IPS DF 4.7 (cell line): ENCODE results near the gene PCNP.
"Not testable (repeated sequence)": the region's sequence is repeated elsewhere in the genome, so short reads cannot be mapped to it uniquely, and the experiment has no call there.

ENCODE experiments used
- DNase-seq: peaks from one replicate; pipeline ENCODE4 v3.0.0-alpha.2; 2013; ENCODE audit warnings: low spot score; ENCODE audit errors: extremely low read depth

Gene PCNP

DNA sequence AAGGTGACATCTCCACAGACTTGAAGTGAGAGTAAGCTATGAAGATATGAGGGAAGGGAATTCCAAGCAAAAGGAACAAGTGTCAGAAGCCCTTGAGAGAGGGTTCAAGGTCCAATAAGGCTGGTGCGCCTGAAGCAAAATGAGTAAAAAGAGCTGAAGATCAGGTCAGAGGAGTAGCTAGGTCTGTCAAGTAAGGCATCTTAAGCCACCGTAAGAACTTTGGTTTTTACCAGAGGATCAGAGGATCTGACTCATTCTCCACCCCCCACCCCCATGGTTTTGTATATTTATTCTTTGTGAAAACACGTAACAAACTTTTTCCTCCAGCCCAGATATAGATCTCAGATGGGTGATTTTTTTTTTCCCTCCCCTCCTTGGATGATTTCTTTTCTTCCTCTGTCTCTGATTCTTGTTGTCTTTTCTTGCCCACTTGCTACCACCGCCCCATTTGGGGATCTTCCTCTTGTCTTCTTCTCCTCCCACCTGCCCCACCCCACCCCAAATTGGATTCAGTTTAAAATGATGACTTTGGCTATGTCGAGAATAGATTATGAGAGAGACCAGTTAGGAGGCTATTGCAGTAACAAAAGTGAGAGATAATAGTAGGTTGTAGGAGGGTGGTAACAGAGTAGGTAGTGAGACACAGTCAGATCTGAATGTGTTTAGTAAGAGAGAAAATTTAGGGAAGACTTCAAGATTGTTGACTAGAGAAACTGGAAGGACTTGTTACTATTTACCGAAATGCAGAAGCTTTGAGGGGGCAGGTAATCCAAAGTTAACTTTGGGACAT is 6.3 kb upstream of the PCNP start:
- DNase-seq = no peak

- DNase-seq = no peak
Measured at GRCh38 chr3:101571028-101571895, 2.7 kb upstream of the PCNP start.

DNA sequence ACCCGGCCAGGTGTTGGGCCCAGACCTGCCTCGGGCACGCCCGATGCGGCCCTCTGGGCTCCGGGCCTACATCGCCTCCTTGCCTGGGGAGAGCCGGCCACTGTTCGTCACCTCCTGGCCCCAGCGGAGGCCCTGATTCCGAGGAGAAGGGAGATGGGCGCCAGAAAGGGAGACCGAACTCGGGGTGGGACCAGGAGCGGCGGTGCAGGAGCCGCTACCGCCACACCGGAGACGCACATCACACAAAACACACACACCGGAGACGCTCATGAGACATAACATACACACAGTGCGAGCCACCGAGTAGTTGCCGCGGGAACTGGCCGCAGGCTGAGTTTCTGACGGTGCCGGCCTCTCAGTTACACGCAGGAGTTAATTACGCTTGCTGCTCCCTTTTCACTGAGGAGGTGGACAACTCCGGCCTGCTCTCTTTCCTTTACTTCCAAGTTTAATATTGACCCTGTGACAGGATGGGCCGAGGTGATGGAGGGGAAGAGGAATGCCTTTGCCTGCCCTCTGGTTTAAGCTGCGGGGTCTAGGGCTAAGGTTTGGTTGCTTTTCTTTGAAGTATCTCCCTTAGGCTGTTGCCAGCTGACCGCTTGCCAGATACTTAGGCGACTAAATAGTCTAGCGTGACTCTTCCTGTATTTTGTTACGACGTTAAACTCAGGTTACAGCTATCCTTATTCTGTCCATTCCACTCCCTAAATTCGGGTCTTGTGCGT is 570 bp downstream of the PCNP start:
- DNase-seq = no peak

DNA sequence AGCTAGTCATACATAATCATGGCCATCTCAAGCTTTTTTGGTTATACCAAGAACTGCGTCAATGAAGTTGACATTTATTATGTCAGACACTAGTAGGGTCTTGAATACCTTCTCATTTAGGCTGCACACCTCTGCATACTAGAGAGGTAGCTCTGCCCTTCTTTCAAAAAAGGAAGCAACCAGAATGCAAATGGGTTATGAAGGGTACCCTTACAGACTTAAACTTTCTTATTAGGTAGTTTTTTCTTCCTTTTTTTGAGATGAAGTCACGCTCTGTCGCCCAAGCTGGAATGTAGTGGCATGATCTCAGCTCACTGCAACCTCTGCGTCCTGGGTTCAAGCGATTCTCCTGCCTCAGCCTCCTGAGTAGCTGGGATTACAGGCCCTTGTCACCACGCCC is 3.3 kb downstream of the PCNP start:
- DNase-seq = no peak

DNA sequence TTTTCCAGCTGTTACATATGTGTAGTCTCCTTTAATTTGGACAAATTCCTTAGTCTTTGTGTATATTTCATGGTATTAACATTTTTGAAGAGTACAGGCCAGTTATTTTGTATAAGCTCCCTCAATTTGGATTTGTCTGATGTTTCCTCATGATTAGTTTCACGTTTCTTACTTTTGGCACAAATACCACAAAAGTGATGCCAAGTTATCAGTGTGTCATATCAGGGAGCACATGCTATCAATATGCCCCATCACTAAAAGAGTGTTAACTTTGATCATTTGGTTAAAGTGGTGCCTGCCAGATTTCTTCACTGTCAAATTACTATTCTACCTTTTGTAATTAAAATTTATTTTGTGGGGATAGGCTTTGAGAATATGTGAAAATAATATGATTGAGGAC is 14.6 kb downstream of the PCNP start:
- DNase-seq = no peak

DNA sequence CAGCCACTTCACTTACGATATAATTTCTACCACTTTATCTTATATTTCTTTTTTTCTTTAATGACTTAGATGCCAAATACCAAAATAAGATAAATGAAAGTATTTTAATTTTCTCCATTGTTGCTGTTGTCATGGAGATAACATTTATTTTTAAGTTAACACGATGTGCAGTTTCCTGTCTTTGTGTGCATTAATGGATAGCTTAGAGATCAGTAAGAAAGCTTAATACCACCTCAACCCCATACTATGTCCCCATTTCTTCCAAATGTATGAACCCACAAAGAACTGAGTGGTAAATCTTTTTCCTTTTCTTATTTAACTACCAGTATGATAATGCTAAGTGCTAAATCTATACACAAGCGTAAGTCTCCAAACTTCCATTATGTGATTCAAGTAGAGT is 17.1 kb downstream of the PCNP start:
- no peak for DNase-seq

- DNase-seq = no peak
Measured at GRCh38 chr3:101602731-101603130, 28.8 kb downstream of the PCNP start.

DNA sequence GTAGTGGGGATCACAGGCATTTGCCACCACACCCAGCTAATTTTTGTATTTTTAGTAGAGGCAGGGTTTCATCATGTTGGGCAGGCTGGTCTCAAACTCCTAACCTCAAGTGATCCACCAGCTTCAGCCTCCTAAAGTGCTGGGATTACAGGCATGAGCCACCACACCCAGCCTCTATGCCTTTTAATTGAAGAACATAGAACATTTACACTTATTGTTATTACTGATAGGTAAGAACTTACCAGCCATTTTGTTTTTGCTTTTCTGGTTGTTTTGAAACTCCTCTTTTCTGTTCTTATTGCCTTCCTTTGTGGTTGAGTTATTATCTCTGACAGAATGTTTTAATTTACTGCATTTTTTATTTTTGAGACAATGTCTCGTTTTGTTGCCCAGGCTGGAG is 29.2 kb downstream of the PCNP start:
- no peak for DNase-seq

- DNase-seq = not testable (repeated sequence)
Measured at GRCh38 chr3:101605398-101605797, 31.4 kb downstream of the PCNP start.

GRCh38 chr3:101611023-101611422 is 37.0 kb downstream of the PCNP start:
- DNase-seq = no peak

DNA sequence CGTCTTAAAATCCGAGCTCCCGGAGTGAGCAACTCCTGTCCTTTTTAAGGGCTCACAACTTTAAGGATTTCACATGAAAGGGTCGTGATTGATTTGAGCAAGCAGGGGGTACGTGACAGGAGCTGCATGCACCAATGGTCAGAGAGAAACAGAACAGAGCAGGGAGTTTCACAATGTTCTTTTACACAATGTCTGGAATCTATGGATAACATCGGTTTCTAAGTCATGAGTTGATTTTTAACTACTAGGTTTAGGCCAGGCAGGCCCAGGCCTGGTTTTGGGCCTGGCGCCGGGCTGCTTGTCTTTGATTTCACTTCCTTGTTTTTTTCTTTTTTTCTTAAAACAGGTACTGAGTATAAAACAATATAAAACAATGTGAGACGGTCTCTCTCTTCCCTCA is 39.0 kb downstream of the PCNP start:
- not testable (repeated sequence) for DNase-seq

GRCh38 chr3:101615525-101615924 is 41.5 kb downstream of the PCNP start:
- DNase-seq = no peak

DNA sequence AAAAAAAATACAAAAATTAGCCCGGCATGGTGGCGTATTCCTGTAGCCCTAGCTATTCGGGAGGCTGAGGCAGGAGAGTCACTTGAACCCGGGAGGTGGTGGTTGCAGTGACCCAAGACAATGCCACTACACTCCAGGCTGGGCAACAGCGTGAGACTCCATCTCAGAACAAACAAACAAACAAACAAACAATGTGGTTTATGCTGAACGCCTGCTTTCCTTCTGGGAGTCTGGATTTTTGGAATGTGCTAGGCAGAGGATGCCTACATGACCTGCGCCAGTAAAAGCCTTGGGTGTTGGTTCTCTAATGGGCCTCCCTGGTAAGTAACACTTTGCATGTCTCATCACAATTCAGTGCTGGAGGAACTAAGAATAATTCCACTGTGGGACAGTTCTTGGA is 43.5 kb downstream of the PCNP start:
- DNase-seq = no peak

GRCh38 chr3:101618726-101619125 is 44.7 kb downstream of the PCNP start:
- no peak for DNase-seq

DNA sequence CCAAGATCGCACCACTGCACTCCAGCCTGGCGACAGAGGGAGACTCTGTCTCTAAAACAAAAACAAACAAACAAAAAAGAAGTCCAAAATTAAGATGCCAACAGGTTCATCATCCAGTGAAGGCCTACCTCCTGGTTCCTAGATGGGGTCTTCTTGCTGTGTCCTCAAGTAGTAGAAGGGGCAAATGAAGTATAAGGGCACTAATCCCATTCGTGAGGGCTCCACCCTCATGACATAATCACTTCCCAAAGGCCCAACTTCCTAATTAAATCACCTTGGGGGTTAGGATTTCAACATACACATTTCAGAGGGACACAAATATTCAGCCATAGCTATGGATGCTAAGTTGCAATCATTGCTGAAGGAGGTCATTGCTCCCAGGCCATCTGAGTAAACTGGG is 45.8 kb downstream of the PCNP start:
- DNase-seq = no peak

- DNase-seq = no peak
Measured at GRCh38 chr3:101623656-101624055, 49.7 kb downstream of the PCNP start.

GRCh38 chr3:101624857-101625256 is 50.9 kb downstream of the PCNP start:
- DNase-seq = no peak

DNA sequence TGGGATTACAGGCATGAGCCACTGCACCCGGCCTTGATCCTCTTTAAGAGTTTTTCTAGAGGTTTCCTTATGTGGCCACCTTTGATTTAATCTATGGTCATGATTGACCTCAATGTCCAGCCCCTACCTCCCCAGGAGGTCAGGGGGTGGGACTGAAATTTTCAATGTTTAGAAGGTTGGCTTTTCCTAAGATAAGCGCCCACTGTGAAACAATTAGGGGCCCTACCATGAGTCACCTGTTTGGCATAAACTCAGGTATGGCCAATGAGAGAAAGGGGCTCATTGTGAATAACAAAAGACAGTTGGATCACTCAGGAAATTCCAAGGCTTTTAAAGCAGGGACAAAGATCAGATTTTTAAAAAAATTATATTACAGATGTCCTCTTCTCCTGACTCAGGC is 51.9 kb downstream of the PCNP start:
- DNase-seq = no peak

DNA sequence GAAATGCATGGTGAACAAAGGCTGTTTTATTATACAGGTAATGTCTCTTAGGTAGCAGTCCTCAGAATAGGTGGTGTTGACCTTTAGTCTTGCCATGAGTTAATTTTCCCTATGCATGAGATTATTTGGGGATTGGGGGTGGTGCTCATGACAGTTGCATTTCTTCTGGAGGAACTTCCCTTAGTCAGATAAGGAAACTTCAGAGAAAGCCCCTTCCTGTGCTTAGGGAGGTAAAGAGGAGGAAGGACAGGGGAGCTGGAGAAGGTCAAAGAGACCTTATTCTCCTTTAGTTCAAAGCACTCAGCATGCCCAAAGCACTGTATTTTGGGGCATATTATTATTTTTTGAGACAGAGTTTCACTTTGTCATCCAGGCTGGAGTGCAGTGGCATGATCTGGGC is 55.2 kb downstream of the PCNP start:
- no peak for DNase-seq

- DNase-seq = no peak
Measured at GRCh38 chr3:101631098-101631796, 57.3 kb downstream of the PCNP start.

- DNase-seq = not testable (repeated sequence)
Measured at GRCh38 chr3:101631959-101632358, 58.0 kb downstream of the PCNP start.
